Measurements from ENCODE around the gene PASD1.
"Not testable (repeated sequence)": the region's sequence is repeated elsewhere in the genome, so short reads cannot be mapped to it uniquely, and the experiment has no call there.

PASD1 gene
- total RNA-seq, result 0 reads per million in 3 experiments

GRCh38 chrX:151563449-151563848, at the start of gene PASD1:
Gene PASD1 (plus strand): TSS chrX:151563675. CDS start chrX:151601554, 37,879 bp downstream.
- no peak for DNase-seq

GRCh38 chrX:151515237-151515636, 48.2 kb upstream of the PASD1 start:
- DNase-seq, result no peak

GRCh38 chrX:151516538-151517187, 46.8 kb upstream of the PASD1 start:
- no peak for DNase-seq

GRCh38 chrX:151517421-151517820, 46.1 kb upstream of the PASD1 start:
- DNase-seq, result no peak

- no peak for DNase-seq
Observed at GRCh38 chrX:151523351-151523750, 40.1 kb upstream of the PASD1 start.

GRCh38 chrX:151536571-151536970, 26.9 kb upstream of the PASD1 start:
- DNase-seq, result no peak

- no peak for DNase-seq
Observed at GRCh38 chrX:151537572-151537971, 25.9 kb upstream of the PASD1 start.

GRCh38 chrX:151538190-151539122, 25.0 kb upstream of the PASD1 start:
- no peak for DNase-seq

- DNase-seq, result no peak
Observed at GRCh38 chrX:151543706-151544105, 19.8 kb upstream of the PASD1 start.

GRCh38 chrX:151546226-151546625, 17.2 kb upstream of the PASD1 start:
- DNase-seq, result not testable (repeated sequence)

- not testable (repeated sequence) for DNase-seq
Observed at GRCh38 chrX:151551176-151551575, 12.3 kb upstream of the PASD1 start.

- DNase-seq, result no peak
Observed at GRCh38 chrX:151552743-151553142, 10.7 kb upstream of the PASD1 start.

- DNase-seq, result not testable (repeated sequence)
Observed at GRCh38 chrX:151555301-151555700, 8.2 kb upstream of the PASD1 start.

GRCh38 chrX:151562485-151562884, 990 bp upstream of the PASD1 start:
- not testable (repeated sequence) for DNase-seq

GRCh38 chrX:151563003-151563402, 472 bp upstream of the PASD1 start:
- not testable (repeated sequence) for DNase-seq

GRCh38 chrX:151564035-151564434, 560 bp downstream of the PASD1 start:
- DNase-seq, result no peak

GRCh38 chrX:151566872-151567271, 3.4 kb downstream of the PASD1 start:
- not testable (repeated sequence) for DNase-seq

- DNase-seq, result no peak
Observed at GRCh38 chrX:151570561-151570960, 7.1 kb downstream of the PASD1 start.

GRCh38 chrX:151593384-151593783, 29.9 kb downstream of the PASD1 start:
- not testable (repeated sequence) for DNase-seq

- no peak for DNase-seq
Observed at GRCh38 chrX:151596282-151596681, 32.8 kb downstream of the PASD1 start.

GRCh38 chrX:151604931-151605330, 41.5 kb downstream of the PASD1 start:
- DNase-seq, result no peak

- no peak for DNase-seq
Observed at GRCh38 chrX:151609222-151609621, 45.7 kb downstream of the PASD1 start.

- DNase-seq, result no peak
Observed at GRCh38 chrX:151621422-151621821, 57.9 kb downstream of the PASD1 start.

- DNase-seq, result no peak
Observed at GRCh38 chrX:151624677-151625076, 61.2 kb downstream of the PASD1 start.

Data from central memory CD4-positive, alpha-beta T cell (primary cell).